Stimulated activated CD4-positive, alpha-beta T cell treated with anti-CD3 and anti-CD28 coated beads, Interleukin-2, amount 100 ng/mL, for 4 hours (primary cell): Measurements from ENCODE around the gene MMP2.

Source experiments
- DNase-seq: peaks from one replicate; pipeline ENCODE4 v3.0.0-alpha.2; 2020; ENCODE audit warnings: low read depth

MMP2 gene

DNA sequence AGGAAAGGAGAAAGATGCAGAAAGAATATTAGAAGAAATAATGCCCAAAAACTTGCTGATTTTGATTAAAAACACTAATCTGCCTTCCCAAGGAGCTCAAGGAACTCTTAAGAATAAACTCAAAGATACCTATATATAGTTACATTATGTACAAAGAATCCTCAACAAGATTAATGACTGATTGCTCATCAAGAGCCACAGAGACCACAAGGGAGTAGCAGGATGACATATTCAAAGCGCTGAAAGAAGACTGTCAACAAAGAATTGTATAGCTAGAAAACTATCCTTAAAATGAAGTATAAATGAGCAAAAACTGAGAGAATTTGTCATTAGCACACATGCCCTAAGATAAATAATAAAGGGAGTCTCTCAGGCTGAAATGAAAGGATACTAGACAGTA lies 36.1 kb downstream of the MMP2 start:
- no peak for DNase-seq

DNA sequence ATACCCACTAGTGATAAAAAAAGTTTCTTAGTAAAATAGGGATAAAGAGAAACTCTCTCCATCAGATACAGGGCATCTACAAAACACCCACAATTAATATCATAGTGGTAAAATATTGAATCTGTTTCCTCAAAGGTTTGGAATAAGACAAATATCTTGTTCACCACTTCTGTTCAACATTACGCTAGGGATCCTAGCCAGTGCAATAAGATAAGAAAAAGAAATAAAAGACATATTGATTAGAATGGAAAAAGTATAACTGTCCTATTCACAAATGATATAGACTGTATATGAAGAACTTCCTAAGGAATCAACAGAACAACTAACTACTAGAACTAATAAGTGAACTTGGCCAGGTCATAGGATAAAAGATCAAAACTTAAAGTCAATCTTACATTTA lies 42.8 kb downstream of the MMP2 start:
- no peak for DNase-seq

- DNase-seq = no peak
Observed at GRCh38 chr16:55526441-55526840, 47.4 kb downstream of the MMP2 start.

DNA sequence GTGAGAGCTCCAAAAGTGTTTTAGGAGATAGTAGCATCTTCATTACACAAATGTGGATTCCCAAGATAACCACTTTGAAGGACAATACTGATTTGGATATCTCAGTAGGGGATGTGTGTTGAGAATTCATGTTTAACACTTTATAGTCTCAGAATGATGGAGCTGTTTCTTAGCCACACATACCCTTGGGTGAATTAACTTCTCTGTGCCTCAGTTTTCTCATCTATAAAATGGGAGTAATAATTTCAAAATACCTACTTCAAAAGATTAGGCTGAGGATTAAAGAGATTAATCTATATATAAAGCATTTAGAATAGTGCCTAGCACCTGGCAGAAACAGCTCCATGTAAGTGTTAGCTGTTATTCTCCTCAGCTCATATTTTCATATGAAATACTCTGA lies 48.9 kb downstream of the MMP2 start:
- DNase-seq = no peak

GRCh38 chr16:55529018-55529417 lies 50.0 kb downstream of the MMP2 start:
- no peak for DNase-seq

DNA sequence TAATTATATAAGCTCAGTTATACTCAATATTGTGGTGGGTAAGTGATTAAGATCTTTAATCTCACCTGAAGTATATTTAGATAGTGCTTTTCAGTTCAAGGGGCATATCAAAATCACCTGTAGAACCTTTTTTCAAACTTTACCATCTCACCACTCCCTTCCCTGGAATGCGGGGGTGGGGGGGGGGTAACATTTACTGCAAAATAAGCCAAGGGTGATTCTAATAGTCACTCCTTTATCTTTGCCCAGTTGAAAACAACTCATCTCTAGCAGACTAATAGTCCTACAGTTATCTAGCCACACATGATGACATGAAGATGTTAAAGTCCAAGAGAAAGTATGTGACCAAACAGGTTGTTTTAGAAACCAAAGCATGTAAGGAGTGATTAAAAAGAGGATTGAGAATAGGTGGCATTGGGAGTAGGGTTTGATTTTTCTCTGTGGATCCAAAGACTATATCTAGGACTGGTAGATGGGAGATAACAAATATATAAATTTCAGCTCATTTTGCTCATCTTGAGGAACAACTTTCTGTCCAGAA lies 51.4 kb downstream of the MMP2 start:
- no peak for DNase-seq

DNA sequence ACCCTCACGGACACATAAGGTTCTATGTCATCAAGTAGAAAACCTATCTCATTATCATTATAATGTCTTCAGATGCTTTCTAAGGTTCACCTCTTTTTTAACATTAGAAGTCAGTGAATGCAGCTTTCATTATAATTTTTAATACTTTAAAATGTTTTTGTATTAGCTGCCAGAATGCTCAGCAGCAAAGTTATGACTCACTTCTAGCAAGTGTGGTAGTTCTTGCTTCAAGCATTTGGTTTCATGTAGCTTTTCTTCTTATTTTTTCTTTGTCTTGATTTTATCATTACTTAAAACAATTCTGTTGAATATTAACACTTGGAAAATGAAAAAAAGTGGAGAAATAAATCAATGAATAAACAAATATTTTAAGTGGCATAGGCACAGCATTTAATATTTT lies 53.2 kb downstream of the MMP2 start:
- DNase-seq = no peak

DNA sequence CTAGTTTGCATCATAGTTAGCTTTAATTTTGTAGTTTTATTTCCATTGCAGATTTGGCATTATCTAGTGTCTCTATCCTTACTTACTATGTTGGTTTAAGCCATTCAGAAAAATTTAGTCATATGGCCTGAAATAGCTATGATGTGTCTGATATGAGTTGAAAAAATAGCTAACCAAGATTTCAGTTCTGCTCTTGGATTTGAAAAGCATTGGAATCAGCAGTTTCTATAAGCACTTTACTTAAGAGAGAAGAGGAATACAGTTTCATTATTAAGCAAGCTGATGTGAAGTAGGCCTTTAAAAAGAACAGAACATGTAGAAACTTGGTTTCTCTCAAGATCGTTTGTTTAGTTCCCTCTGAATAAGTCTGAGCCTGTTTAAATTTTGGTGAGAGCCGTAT lies 55.8 kb downstream of the MMP2 start:
- no peak for DNase-seq

DNA sequence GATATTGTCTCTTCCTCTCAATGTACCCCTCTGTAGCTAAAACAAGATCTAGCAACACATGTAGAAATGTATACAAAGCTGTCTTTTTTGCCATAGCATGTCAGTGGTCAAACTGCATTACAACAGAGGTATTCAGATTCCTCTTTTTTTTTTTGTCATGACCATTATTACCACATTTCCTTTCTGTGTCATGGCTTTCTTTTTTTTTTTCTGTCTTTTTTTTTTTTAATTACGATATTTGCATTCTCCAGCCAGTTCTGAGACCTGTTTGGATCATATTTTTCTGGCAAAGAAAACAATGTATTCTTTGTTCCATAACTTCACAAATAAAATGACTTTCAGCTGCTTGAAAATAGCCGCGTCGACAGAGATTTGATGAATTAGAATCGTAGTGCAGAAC lies 60.1 kb downstream of the MMP2 start:
- DNase-seq = no peak

GRCh38 chr16:55539488-55539887 lies 60.5 kb downstream of the MMP2 start:
- DNase-seq = no peak

- DNase-seq = no peak
Observed at GRCh38 chr16:55540221-55540620, 61.2 kb downstream of the MMP2 start.

- DNase-seq = no peak
Observed at GRCh38 chr16:55542459-55543082, 63.6 kb downstream of the MMP2 start.

GRCh38 chr16:55543472-55543871 lies 64.5 kb downstream of the MMP2 start:
- DNase-seq = no peak

DNA sequence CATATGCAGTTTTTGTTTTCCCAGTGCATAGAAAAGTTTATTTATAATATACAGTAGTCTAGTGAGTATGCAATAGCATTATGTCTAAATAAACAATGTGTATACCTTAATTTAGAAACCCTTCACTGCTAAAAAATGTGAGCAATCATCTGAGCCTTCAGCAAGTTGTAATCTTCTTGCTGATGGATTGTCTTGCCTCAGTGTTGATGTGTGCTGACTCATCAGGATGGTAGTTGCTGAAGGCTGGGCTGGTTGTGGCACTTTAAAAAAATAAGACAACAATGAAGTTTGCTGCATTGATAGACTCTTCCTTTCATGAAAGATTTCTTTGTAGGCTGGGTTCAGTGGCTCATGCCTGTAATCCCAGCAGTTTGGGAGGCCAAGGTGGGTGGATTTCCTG lies 73.6 kb downstream of the MMP2 start:
- no peak for DNase-seq

DNA sequence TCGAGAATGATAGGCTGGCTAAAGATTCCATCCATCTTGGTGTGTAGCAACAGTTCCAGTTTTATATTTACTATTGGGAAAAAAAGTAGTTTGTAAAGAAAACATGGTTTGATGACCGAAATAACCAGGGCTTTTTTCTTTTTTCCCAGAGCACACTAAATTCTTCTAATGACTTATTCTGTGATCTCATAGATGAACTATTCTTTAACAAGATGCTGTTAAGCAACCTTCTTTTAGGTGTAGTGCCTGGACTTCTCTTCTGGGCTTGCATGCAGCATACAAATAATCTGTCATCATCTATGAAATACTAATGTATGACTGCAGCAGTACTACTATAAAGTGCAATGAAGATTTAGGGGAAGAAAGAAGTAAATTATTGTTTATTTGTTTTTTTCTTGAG lies 76.4 kb downstream of the MMP2 start:
- no peak for DNase-seq
